NCI-H526 (cell line): Measurements from ENCODE around the gene ARID4A.
"Not testable (repeated sequence)": the region's sequence is repeated elsewhere in the genome, so short reads cannot be mapped to it uniquely, and the experiment has no call there.

Source experiments
- DNase-seq, 2 experiments: peaks; one replicate each; lab custom pipeline; 2025; lab: John Stamatoyannopoulos, UW

ARID4A gene

DNA sequence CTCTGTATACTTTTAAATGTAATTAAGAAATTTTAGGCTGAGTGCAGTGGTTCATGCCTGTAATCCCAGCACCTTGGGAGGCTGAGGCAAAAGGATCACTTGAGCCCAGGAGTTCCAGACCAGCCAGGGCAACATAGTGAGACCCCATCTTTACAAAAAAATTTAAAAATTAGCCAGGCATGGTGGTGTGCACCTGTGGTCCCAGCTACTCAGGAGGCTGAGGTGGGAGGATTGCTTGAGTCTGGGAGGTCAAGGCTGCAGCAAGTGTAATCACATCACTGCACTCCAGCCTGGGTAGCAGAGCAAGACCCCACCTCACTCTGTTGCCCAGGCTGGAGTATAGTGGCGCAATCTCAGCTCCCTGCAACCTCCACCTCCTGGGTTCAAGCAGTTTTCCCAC lies 63.9 kb downstream of the ARID4A start:
- DNase-seq, result not testable (repeated sequence)

DNA sequence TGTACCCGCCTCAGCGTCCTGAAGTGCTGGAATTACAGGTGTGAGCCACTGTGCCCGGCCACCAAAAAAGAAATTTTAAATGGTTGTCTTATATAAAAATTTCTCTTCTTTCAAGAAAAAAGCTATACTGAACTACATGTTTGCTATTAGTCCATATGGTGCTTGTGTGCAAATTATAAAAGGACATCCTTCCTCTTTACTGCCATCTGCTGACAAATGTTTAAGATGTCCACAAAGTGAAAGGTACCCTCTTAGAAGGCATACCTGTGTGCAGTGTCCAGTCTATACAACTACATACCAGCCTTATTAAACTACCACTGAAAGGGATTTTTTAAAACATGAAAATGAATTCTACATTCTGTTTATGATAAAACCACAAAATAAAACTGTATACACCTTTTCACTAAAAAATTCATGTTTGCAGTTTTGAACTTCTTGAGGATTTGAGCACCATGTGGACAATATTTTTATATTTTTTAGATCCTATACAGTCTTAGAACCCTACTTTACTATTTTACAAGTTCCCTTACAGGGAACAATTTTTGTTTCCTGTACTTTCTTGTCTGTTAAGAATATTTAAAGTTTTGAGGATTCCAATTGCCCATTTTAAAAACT lies 64.5 kb downstream of the ARID4A start:
- peak in 1 of 2 experiments; percentile 44 for DNase-seq

DNA sequence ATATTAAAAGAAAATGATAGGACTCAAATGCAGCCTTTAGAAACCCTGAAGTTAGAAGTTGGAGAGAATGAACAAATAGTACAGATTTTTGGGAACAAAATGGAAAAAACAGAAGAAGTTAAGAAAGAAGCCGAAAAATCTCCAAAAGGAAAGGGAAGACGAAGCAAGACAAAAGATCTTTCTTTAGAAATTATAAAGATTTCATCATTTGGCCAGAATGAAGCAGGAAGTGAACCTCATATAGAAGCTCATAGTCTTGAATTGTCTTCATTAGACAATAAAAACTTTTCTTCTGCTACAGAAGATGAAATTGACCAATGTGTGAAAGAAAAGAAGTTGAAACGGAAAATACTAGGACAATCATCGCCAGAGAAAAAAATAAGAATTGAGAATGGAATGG lies 66.0 kb downstream of the ARID4A start:
- no peak for DNase-seq

- no peak for DNase-seq
Observed at GRCh38 chr14:58367296-58367695, 68.9 kb downstream of the ARID4A start.

GRCh38 chr14:58368956-58369355 lies 70.6 kb downstream of the ARID4A start:
- no peak for DNase-seq

- DNase-seq, result no peak
Observed at GRCh38 chr14:58376791-58377190, 78.4 kb downstream of the ARID4A start.

DNA sequence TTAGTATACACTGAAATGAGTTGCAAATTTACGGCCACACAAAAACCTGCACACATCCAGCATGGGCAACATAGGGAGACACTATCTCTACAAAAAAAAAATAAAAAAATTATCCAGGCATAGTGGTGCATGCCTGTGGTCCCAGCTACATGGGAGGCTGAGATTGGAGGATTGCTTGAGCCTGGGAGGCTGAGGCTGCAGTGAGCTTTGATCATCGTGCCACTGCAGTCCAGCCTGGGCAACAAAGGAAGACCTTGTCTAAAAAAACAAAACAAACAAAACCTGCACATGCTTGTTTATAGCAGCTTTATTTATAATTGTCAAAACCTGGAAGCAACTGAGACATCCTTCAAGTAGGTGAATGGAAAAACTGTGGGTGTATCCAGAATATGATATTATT lies 92.5 kb downstream of the ARID4A start:
- DNase-seq, result no peak

DNA sequence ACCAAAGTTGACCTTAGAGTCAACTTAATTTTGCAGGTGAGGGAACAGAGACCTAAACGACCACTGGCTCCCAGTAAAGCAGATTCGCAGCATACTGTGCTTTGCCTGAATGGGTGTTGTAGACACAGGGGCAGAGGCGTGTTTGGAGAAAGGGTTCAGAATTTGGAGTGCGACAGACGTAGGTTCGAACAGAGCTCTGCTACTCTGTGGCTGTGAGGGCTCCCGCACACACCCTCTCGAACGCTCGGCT lies 97.1 kb downstream of the ARID4A start:
- no peak for DNase-seq

DNA sequence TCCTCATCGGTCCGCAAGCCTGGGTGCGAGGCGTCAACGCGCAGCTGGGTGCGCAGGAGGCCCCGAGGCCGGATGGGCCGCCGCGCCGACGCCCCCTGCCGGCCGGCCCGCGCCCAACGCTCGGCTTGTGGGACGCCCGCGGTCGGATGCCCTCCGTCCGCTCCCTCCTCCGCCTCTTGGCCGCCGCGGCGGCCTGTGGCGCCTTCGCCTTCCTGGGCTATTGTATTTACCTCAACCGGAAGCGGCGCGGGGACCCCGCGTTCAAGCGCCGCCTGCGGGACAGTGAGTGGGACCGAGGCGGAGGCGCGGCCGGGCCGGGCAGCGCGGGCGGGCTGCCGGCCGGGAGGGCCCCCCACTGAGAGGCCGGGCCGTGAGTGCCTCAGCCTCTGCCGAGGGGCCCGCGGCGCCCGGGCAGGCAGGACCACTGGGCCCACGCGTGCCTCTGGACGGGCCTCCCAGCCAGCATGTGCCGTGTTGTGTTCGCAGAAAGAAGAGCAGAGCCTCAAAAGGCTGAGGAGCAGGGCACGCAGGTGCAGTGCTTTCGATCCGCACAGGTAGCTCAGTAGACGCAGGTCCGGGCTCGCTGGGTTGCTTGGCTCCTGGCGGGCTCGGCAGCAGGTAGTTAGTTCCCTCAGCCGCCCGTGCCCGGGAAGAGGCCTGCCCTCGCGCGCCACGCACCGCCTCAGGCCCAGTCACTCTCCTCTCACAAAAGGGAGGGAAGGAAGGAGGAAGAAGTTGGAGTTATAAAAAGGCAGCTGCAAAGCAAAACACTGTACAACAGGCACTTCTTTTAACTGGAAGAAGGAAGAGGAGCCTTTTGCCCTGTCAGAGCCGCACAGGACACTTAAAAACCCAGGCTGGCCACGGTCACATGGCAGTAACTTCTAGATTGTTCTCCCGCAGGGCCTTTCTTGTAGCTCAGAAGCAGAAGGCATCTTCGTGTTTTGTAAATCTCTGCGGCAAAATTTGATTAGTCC lies 97.7 kb downstream of the ARID4A start, which contains the start of gene TOMM20L:
TOMM20L (plus strand) TSS at position 119 of the 977 bp plus-strand sequence; CDS start at position 147, 28 bp downstream.
- DNase-seq, result peak; percentile 51 to 85

GRCh38 chr14:58397156-58397555 lies 98.8 kb downstream of the ARID4A start:
- no peak for DNase-seq

DNA sequence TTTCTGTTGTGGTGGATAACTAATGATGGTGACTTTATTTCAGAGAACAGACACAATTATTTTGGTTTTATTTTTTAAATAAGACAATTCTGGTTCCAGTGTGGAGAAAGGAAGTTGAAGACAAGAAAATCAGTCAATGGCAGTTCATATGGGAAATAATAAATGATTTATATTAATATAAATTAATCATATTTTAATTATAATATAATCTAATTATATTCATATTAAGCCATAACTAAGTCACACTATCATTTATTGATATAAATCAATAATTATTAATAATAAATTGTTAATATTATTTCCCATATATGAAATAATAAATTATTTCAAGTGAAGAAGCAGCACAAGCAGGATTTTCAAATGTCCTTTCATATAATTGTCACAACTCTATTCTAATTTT lies 100.1 kb downstream of the ARID4A start:
- DNase-seq, result no peak

- DNase-seq, result no peak
Observed at GRCh38 chr14:58398895-58399294, 100.5 kb downstream of the ARID4A start.

- peak in 1 of 2 experiments; percentile 9 for DNase-seq
Observed at GRCh38 chr14:58401587-58401986, 103.2 kb downstream of the ARID4A start.

DNA sequence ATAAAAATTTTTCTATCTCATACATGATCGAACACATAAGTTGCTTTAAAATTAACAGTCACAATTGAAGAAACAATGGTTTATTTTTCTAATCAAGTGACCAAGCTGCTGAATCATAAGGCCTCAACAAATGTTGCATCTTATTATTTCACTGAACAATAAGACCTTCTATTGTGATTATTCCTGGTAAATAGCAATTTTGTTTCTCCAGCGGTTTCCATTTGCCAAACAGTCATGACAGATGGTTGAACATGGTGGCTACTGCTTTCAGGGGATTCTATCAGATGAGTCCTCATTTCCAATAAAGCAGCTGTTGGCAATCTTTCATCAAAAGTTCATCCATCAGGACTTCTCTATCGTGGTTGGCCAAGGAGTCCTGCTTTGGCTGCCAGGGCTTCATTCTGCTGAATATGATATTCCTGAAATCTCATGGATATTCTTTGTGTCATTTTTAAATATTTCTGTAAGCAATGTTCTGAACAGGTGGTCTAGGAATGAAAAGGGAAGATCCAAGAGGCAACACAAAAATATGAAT lies 110.4 kb downstream of the ARID4A start:
- DNase-seq, result no peak

- no peak for DNase-seq
Observed at GRCh38 chr14:58414845-58415244, 116.5 kb downstream of the ARID4A start.

- no peak for DNase-seq
Observed at GRCh38 chr14:58415636-58416547, 117.5 kb downstream of the ARID4A start.

DNA sequence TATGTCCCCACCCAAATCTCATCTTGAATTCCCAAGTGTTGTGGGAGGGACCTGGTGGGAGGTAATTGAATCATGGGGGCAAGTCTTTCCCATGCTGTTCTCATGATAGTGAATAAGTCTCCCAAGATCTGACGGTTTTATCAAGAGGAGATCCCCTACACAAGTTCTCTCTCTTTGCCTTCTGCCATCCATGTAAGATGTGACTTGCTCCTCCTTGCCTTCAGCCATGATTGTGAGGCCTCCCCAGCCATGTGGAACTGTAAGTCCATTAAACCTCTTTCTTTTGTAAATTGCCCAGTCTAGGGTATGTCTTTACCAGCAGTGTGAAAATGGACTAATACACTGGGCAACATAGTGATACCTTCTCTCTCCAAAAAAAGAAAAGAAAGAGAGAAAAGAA lies 118.6 kb downstream of the ARID4A start:
- DNase-seq, result not testable (repeated sequence)
